Neural crest cell (in vitro differentiated cells): ENCODE data around the gene NRL. TPM values are rescaled to one million over a fixed set of nuclear protein-coding genes. Genes with fewer than 3 reads are reported as not detected.
A peak's percentile ranks its signal among the peaks of the same experiment; 100 is the strongest.

Experiments
- DNase-seq: peaks from one replicate; pipeline ENCODE4 v3.0.0; 2021; ENCODE audit warnings: low read depth, mixed read lengths, low spot score
- H3K27ac Mint-ChIP-seq: one replicate; pipeline ENCODE4 v1.8.0; 2021; ENCODE audit warnings: mild to moderate bottlenecking, mixed read lengths; ENCODE audit not compliant: unreplicated experiment
- H3K27me3 Mint-ChIP-seq: 2 replicates; pipeline ENCODE4 v1.8.0; 2021; ENCODE audit warnings: low read depth, mild to moderate bottlenecking, mixed read lengths
- H3K36me3 Mint-ChIP-seq: 2 replicates; pipeline ENCODE4 v1.8.0; 2021; ENCODE audit warnings: low read depth, mild to moderate bottlenecking, mixed read lengths
- H3K4me1 Mint-ChIP-seq: 2 replicates; pipeline ENCODE4 v1.8.0; 2021; ENCODE audit warnings: mixed read lengths
- H3K4me3 Mint-ChIP-seq: one replicate; pipeline ENCODE4 v1.8.0; 2021; ENCODE audit warnings: mild to moderate bottlenecking, mixed read lengths
- H3K9me3 Mint-ChIP-seq: 2 replicates; pipeline ENCODE4 v1.8.0; 2021; ENCODE audit warnings: mixed read lengths
- total RNA-seq: library from RNA; stranded (reverse); gene quantifications from 2 replicates; pipeline ENCODE4 v1.2.1, GENCODE V29; 2021
- TF ChIP-seq, protein P1 (sequence below): fragments of 200-600 bp; sonication (generic); conservative IDR thresholded peaks from 2 replicates; pipeline ENCODE4 v1.5.0; 2021; ENCODE audit warnings: antibody characterized with exemption, mild to moderate bottlenecking

NRL gene
- total RNA-seq, 1 donor from 2014 or later = 1.2 TPM

DNA sequence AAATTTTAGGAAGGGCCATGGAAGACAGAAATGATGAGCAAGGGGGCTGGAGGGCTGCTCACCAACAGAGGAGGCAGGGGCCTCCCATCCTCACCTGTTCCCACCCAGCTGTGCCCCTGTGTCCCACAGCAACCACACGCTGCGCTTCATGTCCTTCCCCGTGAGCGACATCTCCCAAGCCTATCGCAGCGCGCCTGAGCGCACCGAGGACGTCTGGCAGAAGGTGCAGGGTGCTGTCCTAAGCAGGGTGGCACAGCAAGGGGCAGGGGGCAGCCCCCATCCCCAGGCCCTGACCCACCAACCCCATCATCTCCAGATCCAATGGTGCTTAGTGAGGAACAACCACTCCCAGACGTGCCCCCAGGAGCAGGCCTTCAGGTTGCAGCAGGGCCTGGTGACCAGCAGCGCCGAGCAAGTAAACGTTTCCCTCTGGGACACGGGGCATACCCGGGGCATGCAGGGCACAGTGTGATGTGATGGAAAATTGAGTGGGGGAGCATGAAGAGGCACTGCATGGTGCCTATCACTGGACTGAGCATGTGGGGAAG, 54.8 kb downstream of the NRL start:
- Mint-ChIP-seq H3K4me3 (no peak overlapping the region), H3K9me3 (no peaks in the 10 kb centered on the region), H3K27me3 (no peaks in the 10 kb centered on the region), H3K27ac (peak overlapping the region; percentile 67), H3K36me3 (no peaks in the 10 kb centered on the region), H3K4me1 (peaks cover 5% of the 10 kb centered on the region)
- DNase-seq = no peak
- TF ChIP-seq, protein P1, sequence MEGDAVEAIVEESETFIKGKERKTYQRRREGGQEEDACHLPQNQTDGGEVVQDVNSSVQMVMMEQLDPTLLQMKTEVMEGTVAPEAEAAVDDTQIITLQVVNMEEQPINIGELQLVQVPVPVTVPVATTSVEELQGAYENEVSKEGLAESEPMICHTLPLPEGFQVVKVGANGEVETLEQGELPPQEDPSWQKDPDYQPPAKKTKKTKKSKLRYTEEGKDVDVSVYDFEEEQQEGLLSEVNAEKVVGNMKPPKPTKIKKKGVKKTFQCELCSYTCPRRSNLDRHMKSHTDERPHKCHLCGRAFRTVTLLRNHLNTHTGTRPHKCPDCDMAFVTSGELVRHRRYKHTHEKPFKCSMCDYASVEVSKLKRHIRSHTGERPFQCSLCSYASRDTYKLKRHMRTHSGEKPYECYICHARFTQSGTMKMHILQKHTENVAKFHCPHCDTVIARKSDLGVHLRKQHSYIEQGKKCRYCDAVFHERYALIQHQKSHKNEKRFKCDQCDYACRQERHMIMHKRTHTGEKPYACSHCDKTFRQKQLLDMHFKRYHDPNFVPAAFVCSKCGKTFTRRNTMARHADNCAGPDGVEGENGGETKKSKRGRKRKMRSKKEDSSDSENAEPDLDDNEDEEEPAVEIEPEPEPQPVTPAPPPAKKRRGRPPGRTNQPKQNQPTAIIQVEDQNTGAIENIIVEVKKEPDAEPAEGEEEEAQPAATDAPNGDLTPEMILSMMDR = no peak

DNA sequence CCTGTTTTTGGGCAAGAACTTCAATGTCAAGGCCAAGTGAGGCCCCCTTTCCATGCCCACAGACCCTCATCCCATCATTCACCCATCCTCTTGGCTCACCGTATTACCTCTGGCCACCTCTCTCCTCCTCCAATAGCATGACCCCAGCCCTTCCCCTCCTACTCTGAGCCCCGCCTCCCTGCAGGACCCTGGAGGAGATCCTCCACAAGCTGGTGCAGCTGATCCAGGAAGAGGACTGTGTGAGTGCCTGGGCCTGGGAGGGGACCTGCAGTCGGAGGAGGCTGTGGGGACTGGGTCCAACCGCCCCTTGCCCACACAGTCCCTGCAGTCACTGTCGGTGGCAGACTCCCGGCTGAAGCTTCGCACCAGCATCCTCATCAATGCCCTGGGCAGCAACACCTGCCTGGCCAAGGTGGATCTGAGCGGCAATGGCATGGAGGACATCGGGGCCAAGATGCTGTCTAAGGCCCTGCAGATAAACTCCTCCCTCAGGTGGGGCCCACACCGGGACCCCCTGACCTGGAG, 55.7 kb downstream of the NRL start:
- Mint-ChIP-seq H3K9me3 (no peaks in the 10 kb centered on the region), H3K4me3 (no peak overlapping the region), H3K36me3 (no peaks in the 10 kb centered on the region), H3K27ac (no peak overlapping the region), H3K27me3 (no peaks in the 10 kb centered on the region), H3K4me1 (peaks cover 5% of the 10 kb centered on the region)
- no peak for DNase-seq
- TF ChIP-seq, protein P1 = no peak

DNA sequence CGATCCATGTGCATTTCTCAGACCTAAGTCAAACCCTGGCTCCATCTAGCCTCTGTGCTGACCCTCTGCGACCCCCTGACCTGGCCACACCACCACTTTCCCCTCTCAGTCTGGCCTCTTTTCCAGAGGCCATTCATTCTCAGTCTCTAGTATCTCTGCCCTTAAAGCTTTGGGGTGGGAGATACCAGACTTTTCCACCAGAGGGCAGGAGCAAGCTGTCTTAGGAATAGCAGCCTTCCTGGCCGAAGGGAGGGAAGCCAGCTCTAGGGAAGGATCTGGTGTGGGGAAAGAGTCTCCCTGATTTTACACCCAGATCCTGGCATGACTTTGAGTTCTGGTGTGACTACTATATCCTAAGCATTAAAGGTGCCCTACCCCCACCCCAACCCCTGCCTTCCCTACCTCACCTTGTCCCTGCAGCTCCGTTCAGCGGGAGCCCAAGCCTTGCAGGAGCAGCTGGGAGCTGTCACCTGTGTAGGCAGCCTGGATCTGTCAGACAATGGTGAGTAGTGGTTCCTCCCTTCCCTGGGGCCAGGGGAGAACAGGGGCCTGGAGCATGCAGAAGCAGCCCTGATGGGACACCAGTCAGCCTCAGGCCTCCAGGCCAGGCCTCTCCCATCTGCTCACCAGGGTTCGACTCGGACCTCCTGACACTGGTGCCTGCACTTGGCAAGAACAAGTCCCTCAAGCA, 56.3 kb downstream of the NRL start:
- TF ChIP-seq, protein P1 = peak; percentile 61
- Mint-ChIP-seq H3K9me3 (no peaks in the 10 kb centered on the region), H3K4me3 (peak overlapping the region; percentile 62), H3K27me3 (no peaks in the 10 kb centered on the region), H3K27ac (no peak overlapping the region), H3K36me3 (no peaks in the 10 kb centered on the region), H3K4me1 (peaks cover 5% of the 10 kb centered on the region)
- peak; percentile 26 for DNase-seq

DNA sequence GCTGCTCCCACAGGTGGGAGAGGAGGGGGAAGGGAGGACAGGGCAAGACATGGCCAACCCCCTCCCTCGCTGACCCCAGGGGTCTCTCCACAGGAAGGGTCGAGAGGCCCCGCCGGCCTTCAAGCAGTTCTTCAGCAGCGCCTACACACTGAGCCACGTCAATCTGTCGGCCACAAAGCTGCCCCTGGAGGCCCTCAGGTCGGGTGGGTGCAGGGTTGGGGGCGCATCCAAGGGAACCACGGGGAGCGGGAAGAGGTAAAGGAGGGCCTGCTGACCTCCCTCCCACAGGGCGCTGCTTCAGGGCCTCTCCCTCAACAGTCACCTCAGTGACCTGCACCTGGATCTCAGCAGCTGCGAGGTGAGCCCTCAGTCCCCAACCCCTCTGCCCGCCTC, 56.9 kb downstream of the NRL start:
- Mint-ChIP-seq H3K4me3 (peak overlapping the region; percentile 62), H3K27me3 (peaks cover 3% of the 10 kb centered on the region), H3K9me3 (no peaks in the 10 kb centered on the region), H3K36me3 (no peaks in the 10 kb centered on the region), H3K27ac (no peak overlapping the region), H3K4me1 (peaks cover 9% of the 10 kb centered on the region)
- DNase-seq = no peak
- TF ChIP-seq, protein P1 = no peak

DNA sequence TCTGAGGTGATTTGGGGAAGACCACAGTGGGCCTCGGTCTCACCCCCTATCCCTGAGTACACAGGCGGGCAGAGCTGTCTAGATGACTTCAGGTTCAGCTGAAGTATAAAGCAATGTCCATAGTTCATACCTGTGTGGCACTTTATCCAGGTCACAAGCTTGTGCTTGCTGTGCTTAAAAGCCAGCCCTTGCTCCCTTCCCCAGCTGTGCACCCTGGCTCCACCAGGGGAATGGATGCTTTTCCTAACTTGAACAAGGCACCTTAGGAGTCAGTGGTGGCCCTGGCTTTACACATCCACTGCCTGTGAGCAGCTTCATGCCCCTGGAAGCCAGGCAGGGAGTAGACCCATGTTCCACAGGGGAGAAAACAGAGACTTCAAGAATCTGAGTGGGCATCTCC, 57.5 kb downstream of the NRL start:
- Mint-ChIP-seq H3K9me3 (no peaks in the 10 kb centered on the region), H3K27me3 (peaks cover 7% of the 10 kb centered on the region), H3K36me3 (no peaks in the 10 kb centered on the region), H3K4me1 (peaks cover 13% of the 10 kb centered on the region), H3K4me3 (no peak overlapping the region), H3K27ac (no peak overlapping the region)
- TF ChIP-seq, protein P1 = no peak
- DNase-seq = no peak
